ENCODE data around the gene PIK3R5.

- TF ChIP-seq CTCF (conservative IDR thresholded peaks at IDR 0.05; ENCODE audit: low read length), result no peak
- no peak for TF ChIP-seq EZH2phosphoT487 (IDR thresholded peaks at IDR 0.05; ENCODE audit: borderline replicate concordance, low read depth, low read length)
Measured at GRCh38 chr17:8887301-8887700, 78.2 kb downstream of the PIK3R5 start.

Measured in OCI-LY7 (cell line).